SU-DHL-6 (cell line): ENCODE data around the gene B3GALT2.

Experiments used
- H2AFZ ChIP-seq: fragments of 200-600 bp; sonication (generic); 2 replicates; pipeline ENCODE4 v1.6.1; 2014; ENCODE audit warnings: low read depth, mild to moderate bottlenecking, moderate library complexity, mixed read lengths, antibody characterized with exemption, low read length; ENCODE audit not compliant: severe bottlenecking
- H3F3A ChIP-seq: fragments of 200-600 bp; shearing (Covaris generic); 2 replicates; pipeline ENCODE4 v1.6.0; 2016; ENCODE audit warnings: antibody characterized with exemption, mild to moderate bottlenecking; ENCODE audit not compliant: insufficient read depth
- H3K27ac ChIP-seq: fragments of 200-600 bp; sonication (generic); 2 replicates; pipeline ENCODE4 v1.5.1; 2016; ENCODE audit warnings: low read depth, mild to moderate bottlenecking, low read length, moderate library complexity, mixed read lengths
- H3K27me3 ChIP-seq: fragments of 200-600 bp; sonication (generic), shearing (Covaris generic); 2 replicates; pipeline ENCODE4 v1.6.0; 2014; ENCODE audit warnings: mild to moderate bottlenecking, low read length
- H3K36me3 ChIP-seq: fragments of 200-600 bp; sonication (generic); 2 replicates; pipeline ENCODE4 v1.6.1; 2014; ENCODE audit warnings: mild to moderate bottlenecking, low read length, mixed read lengths
- H3K4me2 ChIP-seq: fragments of 300-600, 200-600 bp; shearing (Covaris generic), sonication (generic); 2 replicates; pipeline ENCODE4 v1.6.0; 2014; ENCODE audit warnings: low read length, low read depth, mild to moderate bottlenecking; ENCODE audit not compliant: poor library complexity, severe bottlenecking
- H3K4me3 ChIP-seq: fragments of 200-600 bp; sonication (generic); 2 replicates; pipeline ENCODE4 v1.5.1; 2014; ENCODE audit warnings: antibody characterized with exemption, low read length, mild to moderate bottlenecking, mixed read lengths; ENCODE audit not compliant: insufficient read depth, poor library complexity, severe bottlenecking
- H3K79me2 ChIP-seq: fragments of 200-600 bp; sonication (generic); 2 replicates; pipeline ENCODE4 v1.6.1; 2014; ENCODE audit warnings: mild to moderate bottlenecking, low read length, moderate library complexity; ENCODE audit not compliant: insufficient read depth
- H3K9ac ChIP-seq: fragments of 200-600 bp; sonication (generic); 2 replicates; pipeline ENCODE4 v1.7.0; 2014; ENCODE audit warnings: mild to moderate bottlenecking, low read length
- H3K9me2 ChIP-seq: fragments of 200-600 bp; sonication (generic); replicated peaks from 2 replicates; pipeline ENCODE4 v1.6.1; 2014; ENCODE audit warnings: low read length; ENCODE audit not compliant: insufficient read depth
- H3K9me3 ChIP-seq: fragments of 200-600 bp; sonication (generic); 2 replicates; pipeline ENCODE4 v1.6.1; 2014; ENCODE audit warnings: low read length, mixed read lengths; ENCODE audit not compliant: insufficient read depth
- H4K20me1 ChIP-seq: fragments of 200-600 bp; sonication (generic); 2 replicates; pipeline ENCODE4 v1.6.1; 2014; ENCODE audit warnings: low read depth, mild to moderate bottlenecking, antibody characterized with exemption, low read length, moderate library complexity, mixed read lengths
- CTCF ChIP-seq: fragments of 200-600 bp; sonication (generic); IDR thresholded peaks from one replicate; pipeline ENCODE4 v1.5.1; 2017; ENCODE audit warnings: antibody characterized with exemption, mild to moderate bottlenecking, low read length, moderate library complexity; ENCODE audit not compliant: insufficient read depth, poor library complexity, severe bottlenecking
- EZH2phosphoT487 ChIP-seq: fragments of 200-600 bp; sonication (generic), shearing (Covaris generic); conservative IDR thresholded peaks from 2 replicates; pipeline ENCODE4 v1.6.1; 2018; ENCODE audit warnings: mild to moderate bottlenecking, antibody characterized with exemption, low read length, moderate library complexity, mixed read lengths

Gene B3GALT2

GRCh38 chr1:193222056-193222615 is 35.7 kb upstream of the B3GALT2 start:
- Histone ChIP-seq H3K9me2 (no peaks in the 10 kb centered on the region), H3K27me3 (no peaks in the 10 kb centered on the region), H3F3A (no peaks in the 10 kb centered on the region; the same call in 1 of the 2 replicates), H4K20me1 (no peaks in the 10 kb centered on the region), H2AFZ (no peak overlapping the region), H3K79me2 (no peaks in the 10 kb centered on the region), H3K36me3 (peaks cover 7% of the 10 kb centered on the region; the same call in 1 of the 2 replicates), H3K9ac (no peak overlapping the region), H3K27ac (no peak overlapping the region), H3K4me3 (no peak overlapping the region), H3K9me3 (no peaks in the 10 kb centered on the region), H3K4me2 (no peak overlapping the region)
- TF ChIP-seq CTCF (no peak), EZH2phosphoT487 (no peak)

GRCh38 chr1:193221651-193222050 is 35.2 kb upstream of the B3GALT2 start:
- Histone ChIP-seq H3K9ac (no peak overlapping the region), H3K27me3 (no peaks in the 10 kb centered on the region), H3K36me3 (peaks cover 7% of the 10 kb centered on the region; the same call in 1 of the 2 replicates), H3K4me2 (no peak overlapping the region), H3K27ac (no peak overlapping the region), H3K4me3 (no peak overlapping the region), H3F3A (no peaks in the 10 kb centered on the region; the same call in 1 of the 2 replicates), H4K20me1 (no peaks in the 10 kb centered on the region), H3K79me2 (no peaks in the 10 kb centered on the region), H3K9me3 (no peaks in the 10 kb centered on the region), H3K9me2 (no peaks in the 10 kb centered on the region), H2AFZ (no peak overlapping the region)
- TF ChIP-seq CTCF = no peak
- no peak for TF ChIP-seq EZH2phosphoT487

- Histone ChIP-seq H3K36me3 (peaks cover 7% of the 10 kb centered on the region; the same call in 1 of the 2 replicates), H3K4me2 (no peak overlapping the region)
These were observed 33.0 kb upstream of the B3GALT2 start for GRCh38 chr1:193219391-193219790.

More at GRCh38 chr1:193219391-193219790, 33.0 kb upstream of the B3GALT2 start:
- Histone ChIP-seq H3K4me3 (no peak overlapping the region), H3K27me3 (no peaks in the 10 kb centered on the region), H3K9me3 (no peaks in the 10 kb centered on the region), H3K27ac (no peak overlapping the region), H4K20me1 (no peaks in the 10 kb centered on the region), H2AFZ (no peak overlapping the region), H3F3A (no peaks in the 10 kb centered on the region; the same call in 1 of the 2 replicates), H3K9me2 (no peaks in the 10 kb centered on the region), H3K9ac (no peak overlapping the region), H3K79me2 (no peaks in the 10 kb centered on the region)
- TF ChIP-seq CTCF = no peak
